ENCODE data around the gene HCRTR1.

Gene HCRTR1

GRCh38 chr1:31617916-31618746, 642 bp downstream of the HCRTR1 start:
- peak; percentile 43 for DNase-seq (ENCODE audit: low read depth)
- peak overlapping the region; percentile 53 for H3K4me3 ChIP-seq (ENCODE audit: low read depth, low read length)
- peak; percentile 78 for TF ChIP-seq CTCF (conservative IDR thresholded peaks at IDR 0.05; ENCODE audit: low read depth, low read length)

GRCh38 chr1:31618916-31619846, 1.7 kb downstream of the HCRTR1 start:
- DNase-seq (ENCODE audit: low read depth), result no peak
- H3K4me3 ChIP-seq (ENCODE audit: low read depth, low read length), result no peak overlapping the region
- TF ChIP-seq CTCF (conservative IDR thresholded peaks at IDR 0.05; ENCODE audit: low read depth, low read length), result no peak

- no peak for TF ChIP-seq CTCF (conservative IDR thresholded peaks at IDR 0.05; ENCODE audit: low read depth, low read length)
- no peak overlapping the region for H3K4me3 ChIP-seq (ENCODE audit: low read depth, low read length)
- no peak for DNase-seq (ENCODE audit: low read depth)
Observed at GRCh38 chr1:31620631-31621497, 3.4 kb downstream of the HCRTR1 start.

GRCh38 chr1:31621498-31621820, 4.0 kb downstream of the HCRTR1 start:
- no peak overlapping the region for H3K4me3 ChIP-seq (ENCODE audit: low read depth, low read length)
- no peak for TF ChIP-seq CTCF (conservative IDR thresholded peaks at IDR 0.05; ENCODE audit: low read depth, low read length)
- DNase-seq (ENCODE audit: low read depth), result no peak

- no peak for TF ChIP-seq CTCF (conservative IDR thresholded peaks at IDR 0.05; ENCODE audit: low read depth, low read length)
- H3K4me3 ChIP-seq (ENCODE audit: low read depth, low read length), result no peak overlapping the region
- DNase-seq (ENCODE audit: low read depth), result no peak
Observed at GRCh38 chr1:31621847-31622730, 4.6 kb downstream of the HCRTR1 start.

- H3K4me3 ChIP-seq (ENCODE audit: low read depth, low read length), result no peak overlapping the region
- TF ChIP-seq CTCF (conservative IDR thresholded peaks at IDR 0.05; ENCODE audit: low read depth, low read length), result no peak
- no peak for DNase-seq (ENCODE audit: low read depth)
Observed at GRCh38 chr1:31623365-31623764, 5.9 kb downstream of the HCRTR1 start.

All from choroid plexus epithelial cell (primary cell).